ENCODE data around the gene BCAS3.

DNA sequence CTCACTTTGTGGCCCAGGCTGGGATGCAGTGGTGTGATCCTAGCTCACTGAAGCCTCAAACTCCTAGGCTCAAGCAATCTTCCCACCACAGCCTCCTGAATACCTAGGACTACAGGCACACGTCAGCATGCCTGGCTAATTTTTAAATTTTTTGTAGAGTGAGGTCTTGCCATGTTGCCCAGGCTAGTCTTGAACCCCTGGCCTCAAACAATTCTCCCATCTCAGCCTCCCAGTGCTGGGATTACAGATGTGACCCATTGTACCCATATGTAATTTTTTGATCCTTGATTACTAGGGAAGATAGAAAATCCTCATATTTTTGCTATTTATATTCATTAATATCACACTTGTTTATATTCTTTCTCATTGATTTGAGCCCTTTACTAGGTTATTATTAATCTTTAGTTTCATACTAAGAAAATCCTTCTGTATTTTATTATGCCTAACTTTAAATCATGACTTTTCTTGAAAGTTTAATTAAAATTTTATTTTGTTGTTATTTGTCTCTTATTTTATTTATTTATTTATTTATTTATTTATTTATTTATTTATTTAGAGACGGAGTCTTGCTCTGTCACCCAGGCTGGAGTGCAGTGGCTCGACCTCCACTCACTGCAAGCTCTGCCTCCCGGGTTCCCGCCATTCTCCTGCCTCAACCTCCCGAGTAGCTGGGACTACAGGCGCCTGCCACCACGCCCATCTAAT is 75.4 kb downstream of the BCAS3 start:
- TF ChIP-seq, protein P1, sequence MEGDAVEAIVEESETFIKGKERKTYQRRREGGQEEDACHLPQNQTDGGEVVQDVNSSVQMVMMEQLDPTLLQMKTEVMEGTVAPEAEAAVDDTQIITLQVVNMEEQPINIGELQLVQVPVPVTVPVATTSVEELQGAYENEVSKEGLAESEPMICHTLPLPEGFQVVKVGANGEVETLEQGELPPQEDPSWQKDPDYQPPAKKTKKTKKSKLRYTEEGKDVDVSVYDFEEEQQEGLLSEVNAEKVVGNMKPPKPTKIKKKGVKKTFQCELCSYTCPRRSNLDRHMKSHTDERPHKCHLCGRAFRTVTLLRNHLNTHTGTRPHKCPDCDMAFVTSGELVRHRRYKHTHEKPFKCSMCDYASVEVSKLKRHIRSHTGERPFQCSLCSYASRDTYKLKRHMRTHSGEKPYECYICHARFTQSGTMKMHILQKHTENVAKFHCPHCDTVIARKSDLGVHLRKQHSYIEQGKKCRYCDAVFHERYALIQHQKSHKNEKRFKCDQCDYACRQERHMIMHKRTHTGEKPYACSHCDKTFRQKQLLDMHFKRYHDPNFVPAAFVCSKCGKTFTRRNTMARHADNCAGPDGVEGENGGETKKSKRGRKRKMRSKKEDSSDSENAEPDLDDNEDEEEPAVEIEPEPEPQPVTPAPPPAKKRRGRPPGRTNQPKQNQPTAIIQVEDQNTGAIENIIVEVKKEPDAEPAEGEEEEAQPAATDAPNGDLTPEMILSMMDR (IDR thresholded peaks at IDR 0.05; ENCODE audit: low read length): no peak
- no peak for TF ChIP-seq EZH2 (IDR thresholded peaks at IDR 0.05; ENCODE audit: borderline replicate concordance, low read length)

Data from OCI-LY1 (cell line).